GM12878 (cell line): ENCODE measurements around the gene GLMP. TPM values are rescaled to one million over a fixed set of nuclear protein-coding genes. Genes with fewer than 3 reads are reported as not detected.

Experiments
- ATAC-seq: fragments of 200-7000 bp; cut with Tn5 transposase; 3 replicates; pipeline ENCODE4 v1.9.1; 2020; ENCODE audit warnings: mild to moderate bottlenecking, moderate library complexity
- BruUV-seq: library from RNA; stranded (reverse); fragments of 400-500 nt; replicated peaks from 2 replicates; lab custom pipeline; 2021; lab: Mats Ljungman, UMichigan
- CTCF ChIA-PET: fragments of 300-600 bp; sonication (Branson Sonifier 250); formaldehyde crosslinking; extraction: SDS; loops from one replicate; lab custom pipeline; 2021; ENCODE audit warnings: inconsistent platforms; lab: Yijun Ruan, JAX
- POLR2A ChIA-PET: fragments of 350-600 bp; formaldehyde crosslinking; extraction: SDS; loops from one replicate; lab custom pipeline; 2021; ENCODE audit warnings: inconsistent platforms; lab: Charles Lee
- RAD21 ChIA-PET: fragments of 300-600 bp; sonication (Branson Sonifier 250); formaldehyde crosslinking; loops from one replicate; lab custom pipeline; 2023; ENCODE audit warnings: antibody characterized with exemption; ENCODE audit not compliant: unreplicated experiment; lab: Charles Lee
- SMC1A ChIA-PET: fragments of 300-600 bp; sonication (Branson Sonifier 250); formaldehyde crosslinking; loops from one replicate; lab custom pipeline; 2023; ENCODE audit not compliant: unreplicated experiment, uncharacterized antibody; lab: Charles Lee
- DNase-seq: peaks from one replicate; pipeline ENCODE4 v3.0.0-alpha.2; 2011; ENCODE audit warnings: low read depth, low spot score
- FAIRE-seq: peaks from 3 replicates; lab custom pipeline; 2011; peaks lifted over from hg19 to GRCh38; lab: Jason Lieb, UNC
- H2AFZ ChIP-seq: 2 replicates; pipeline ENCODE4 v1.6.0; 2011; ENCODE audit warnings: low read depth, low read length, control low read depth; ENCODE audit not compliant: control insufficient read depth
- H3K27ac ChIP-seq: 2 replicates; pipeline ENCODE4 v1.5.1; 2011; ENCODE audit warnings: control low read depth; ENCODE audit not compliant: control insufficient read depth, insufficient read depth
- H3K27me3 ChIP-seq, 2 experiments: replicated peaks in 1 of 2; 2 replicates each; pipeline versions ENCODE4 v1.6.0 to v1.6.1; 2011; ENCODE audit warnings: low read length in 1 of 2; ENCODE audit not compliant: control insufficient read depth in 2 of 2, insufficient read depth in 2 of 2
- H3K36me3 ChIP-seq, 2 experiments: 2 replicates each; pipeline ENCODE4 v1.5.1; 2011; ENCODE audit warnings: low read length in 1 of 2; ENCODE audit not compliant: control insufficient read depth in 2 of 2, insufficient read depth in 2 of 2
- H3K4me1 ChIP-seq: 2 replicates; pipeline ENCODE4 v1.6.1; 2011; ENCODE audit warnings: mild to moderate bottlenecking, low read length, moderate library complexity, mixed read lengths; ENCODE audit not compliant: control insufficient read depth, insufficient read depth
- H3K4me2 ChIP-seq: 2 replicates; pipeline ENCODE4 v1.6.0; 2011; ENCODE audit warnings: control low read depth; ENCODE audit not compliant: control insufficient read depth, insufficient read depth
- H3K4me3 ChIP-seq: fragments of 200-600 bp; sonication (generic); 2 replicates; pipeline ENCODE4 v1.5.1; 2016
- H3K79me2 ChIP-seq: 2 replicates; pipeline ENCODE4 v1.6.0; 2011; ENCODE audit warnings: low read length; ENCODE audit not compliant: control insufficient read depth, insufficient read depth
- H3K9ac ChIP-seq: 2 replicates; pipeline ENCODE4 v1.8.0; 2011; ENCODE audit warnings: low read length, control low read depth, mixed read lengths; ENCODE audit not compliant: control insufficient read depth, insufficient read depth
- H3K9me3 ChIP-seq: replicated peaks from 3 replicates; pipeline ENCODE4 v1.5.1; 2011; ENCODE audit warnings: mild to moderate bottlenecking, low read length; ENCODE audit not compliant: control insufficient read depth, insufficient read depth
- H4K20me1 ChIP-seq: 2 replicates; pipeline ENCODE4 v1.6.0; 2011; ENCODE audit not compliant: control insufficient read depth, insufficient read depth
- IKZF1 ChIP-seq: fragments of 450-650 bp; conservative IDR thresholded peaks from 2 replicates; pipeline ENCODE4 v1.6.1; 2017; ENCODE audit warnings: antibody characterized with exemption, mild to moderate bottlenecking
- MTA2 ChIP-seq: fragments of 450-650 bp; IDR thresholded peaks from 2 replicates; pipeline ENCODE4 v1.6.1; 2016; ENCODE audit warnings: low read depth, mild to moderate bottlenecking, moderate library complexity
- MTA3 ChIP-seq: IDR thresholded peaks from 2 replicates; pipeline ENCODE4 v1.6.1; 2012; ENCODE audit warnings: low read length, inconsistent platforms, borderline replicate concordance
- SMAD1 ChIP-seq: fragments of 450-650 bp; IDR thresholded peaks from 2 replicates; pipeline ENCODE4 v1.6.1; 2018; ENCODE audit warnings: mild to moderate bottlenecking, low read depth; ENCODE audit not compliant: partially characterized antibody
- STAT3 ChIP-seq: IDR thresholded peaks from 2 replicates; pipeline ENCODE4 v1.6.1; 2011; ENCODE audit warnings: low read depth, low read length, improper control_type of control experiment
- in situ Hi-C: fragments of 300-500 bp; cut with MboI; formaldehyde crosslinking; loops from 9 replicates; pipeline ENCODE4 v1.14.3; 2018; ENCODE audit warnings: mixed read lengths
- intact Hi-C: fragments of 100-400 bp; cut with micrococcal nuclease; formaldehyde crosslinking; loops from one replicate; pipeline ENCODE4 v1.14.2; 2022; ENCODE audit not compliant: unreplicated experiment
- polyA plus RNA-seq, 11 experiments: library from polyadenylated mRNA; depleted of rRNA in 4 of 11; unstranded in 6 of 11; stranded (reverse) in 5 of 11; fragments of >200 nt; fragmentation: Nextera tagmentation in 4 of 11; fragmentation: Illumina TruSeq in 1 of 11; extraction: Ambion mirVana in 4 of 11; extraction: Trizol in 1 of 11; gene quantifications; 1 replicate in 1 of 11; 2 replicates in 10 of 11; pipeline versions ENCODE4 v1.2.1 to v1.2.3, GENCODE V29; 2011 to 2016; ENCODE audit warnings: inconsistent platforms in 2 of 11, missing spikeins in 2 of 11, low read depth in 1 of 11
- total RNA-seq, 4 experiments: library from RNA; depleted of rRNA in 3 of 4; stranded (reverse); fragments of >200 nt in 3 of 4; fragmentation: Illumina TruSeq in 1 of 4; extraction: Trizol in 1 of 4; gene quantifications; 2 replicates each; pipeline versions ENCODE4 v1.2.1 to v1.2.3, GENCODE V29; 2013 to 2021
- TF ChIP-seq, protein P1 (sequence below): fragments of 450-650 bp; IDR thresholded peaks from 2 replicates; pipeline ENCODE4 v1.6.1; 2017; ENCODE audit warnings: mild to moderate bottlenecking, moderate library complexity

GLMP gene
- total and polyA plus RNA-seq, 10 of the 15 experiments (the other 5 are each of a cell fraction or from before 2014, with no cell fraction given), result 4.4 to 30.0 (median 19.5) TPM

DNA sequence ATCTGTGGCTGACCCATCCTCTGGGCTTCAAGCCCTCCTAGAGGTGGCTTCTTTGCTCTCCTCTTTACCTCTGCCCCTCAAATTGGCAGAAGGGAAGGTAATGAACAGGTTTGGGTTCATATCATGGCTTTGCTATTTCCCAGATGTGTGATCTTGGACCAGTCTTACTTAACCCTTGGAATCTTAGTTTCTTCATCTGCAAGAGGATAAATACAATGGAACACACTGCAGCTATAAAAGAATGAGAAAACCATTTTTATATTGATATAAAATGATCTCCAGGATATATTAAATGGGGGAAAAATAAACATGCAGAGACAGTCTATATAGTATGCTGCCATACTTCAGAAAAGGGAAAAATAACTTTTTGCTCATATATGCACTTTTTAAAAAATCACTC, 5.6 kb downstream of the GLMP start:
- no peak overlapping the region for H3K4me3 ChIP-seq
- H3K9ac ChIP-seq, result no peak overlapping the region
- ChIA-PET POLR2A (interaction anchor here (0.7 kb wide), 1 partner anchor 72 kb away, joined by 4 read pairs; no protein-coding TSS in a partner anchor), SMC1A (interaction anchor here (1.2 kb wide), 1 partner anchor 8 kb away, joined by 3 read pairs; no protein-coding TSS in a partner anchor), CTCF (interaction anchor here (0.6 kb wide), 1 partner anchor 598 kb away, joined by 4 read pairs; no protein-coding TSS in a partner anchor), RAD21 (no interaction called here)
- no peaks in the 10 kb centered on the region for H3K27me3 ChIP-seq
- BruUV-seq, result no TSS peak
- H3K4me2 ChIP-seq, result no peak overlapping the region
- in situ Hi-C loops (no loop called here), intact Hi-C loops (loop anchor here (10.0 kb wide), 1 partner anchor 195 kb away; no protein-coding TSS in a partner anchor)
- TF ChIP-seq MTA3, result no peak
- TF ChIP-seq, protein P1, sequence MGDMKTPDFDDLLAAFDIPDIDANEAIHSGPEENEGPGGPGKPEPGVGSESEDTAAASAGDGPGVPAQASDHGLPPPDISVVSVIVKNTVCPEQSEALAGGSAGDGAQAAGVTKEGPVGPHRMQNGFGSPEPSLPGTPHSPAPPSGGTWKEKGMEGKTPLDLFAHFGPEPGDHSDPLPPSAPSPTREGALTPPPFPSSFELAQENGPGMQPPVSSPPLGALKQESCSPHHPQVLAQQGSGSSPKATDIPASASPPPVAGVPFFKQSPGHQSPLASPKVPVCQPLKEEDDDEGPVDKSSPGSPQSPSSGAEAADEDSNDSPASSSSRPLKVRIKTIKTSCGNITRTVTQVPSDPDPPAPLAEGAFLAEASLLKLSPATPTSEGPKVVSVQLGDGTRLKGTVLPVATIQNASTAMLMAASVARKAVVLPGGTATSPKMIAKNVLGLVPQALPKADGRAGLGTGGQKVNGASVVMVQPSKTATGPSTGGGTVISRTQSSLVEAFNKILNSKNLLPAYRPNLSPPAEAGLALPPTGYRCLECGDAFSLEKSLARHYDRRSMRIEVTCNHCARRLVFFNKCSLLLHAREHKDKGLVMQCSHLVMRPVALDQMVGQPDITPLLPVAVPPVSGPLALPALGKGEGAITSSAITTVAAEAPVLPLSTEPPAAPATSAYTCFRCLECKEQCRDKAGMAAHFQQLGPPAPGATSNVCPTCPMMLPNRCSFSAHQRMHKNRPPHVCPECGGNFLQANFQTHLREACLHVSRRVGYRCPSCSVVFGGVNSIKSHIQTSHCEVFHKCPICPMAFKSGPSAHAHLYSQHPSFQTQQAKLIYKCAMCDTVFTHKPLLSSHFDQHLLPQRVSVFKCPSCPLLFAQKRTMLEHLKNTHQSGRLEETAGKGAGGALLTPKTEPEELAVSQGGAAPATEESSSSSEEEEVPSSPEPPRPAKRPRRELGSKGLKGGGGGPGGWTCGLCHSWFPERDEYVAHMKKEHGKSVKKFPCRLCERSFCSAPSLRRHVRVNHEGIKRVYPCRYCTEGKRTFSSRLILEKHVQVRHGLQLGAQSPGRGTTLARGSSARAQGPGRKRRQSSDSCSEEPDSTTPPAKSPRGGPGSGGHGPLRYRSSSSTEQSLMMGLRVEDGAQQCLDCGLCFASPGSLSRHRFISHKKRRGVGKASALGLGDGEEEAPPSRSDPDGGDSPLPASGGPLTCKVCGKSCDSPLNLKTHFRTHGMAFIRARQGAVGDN, result no peak
- TF ChIP-seq STAT3, result no peak
- TF ChIP-seq MTA2, result no peak
- no peak for TF ChIP-seq SMAD1
- no peak for TF ChIP-seq IKZF1
- no peak overlapping the region for H3K27ac ChIP-seq
- H2AFZ ChIP-seq, result no peak overlapping the region
- H3K36me3 ChIP-seq, result peaks cover 1 to 3% of the 10 kb centered on the region in 2 experiments; a peak in 2 of 4 replicates
- no peaks in the 10 kb centered on the region for H3K79me2 ChIP-seq
- peaks cover 2% of the 10 kb centered on the region for H3K4me1 ChIP-seq
- DNase-seq (no peak), ATAC-seq (no peak), FAIRE-seq (no peak)
- H3K9me3 ChIP-seq, result no peaks in the 10 kb centered on the region
- H4K20me1 ChIP-seq, result no peaks in the 10 kb centered on the region
